Gastroesophageal sphincter (tissue), 3 donors: ENCODE results near the gene ENHO.

Experiments
- CTCF ChIP-seq, 4 experiments: fragments of 200-600 bp in 2 of 4; fragments of 450-650 bp in 2 of 4; sonication (generic) in 1 of 4; IDR thresholded peaks; one replicate each; pipeline ENCODE4 v1.5.1; 2017 to 2019; ENCODE audit warnings: antibody characterized with exemption in 4 of 4, mild to moderate bottlenecking in 2 of 4, moderate library complexity in 2 of 4
- POLR2A ChIP-seq, 2 donors: fragments of 450-650 bp; IDR thresholded peaks; one replicate each; pipeline ENCODE4 v1.6.1; 2017; ENCODE audit warnings: antibody characterized with exemption in 2 of 2, mild to moderate bottlenecking in 2 of 2, moderate library complexity in 1 of 2
- POLR2AphosphoS5 ChIP-seq: sonication (generic); formaldehyde crosslinking; IDR thresholded peaks from one replicate; pipeline ENCODE4 v1.6.1; 2017; ENCODE audit warnings: antibody characterized with exemption

GRCh38 chr9:34508463-34508862 is 14.3 kb downstream of the ENHO start:
- TF ChIP-seq POLR2A (IDR thresholded peaks at IDR 0.05) (no peak), CTCF (IDR thresholded peaks at IDR 0.05) (no peak), POLR2AphosphoS5 (no peak)
